ENCODE measurements around the gene PFN4. TPM values are rescaled to one million over a fixed set of nuclear protein-coding genes. Genes with fewer than 3 reads are reported as not detected.

The PFN4 gene
- total and polyA plus RNA-seq, 2 donors (not counting 1 experiment from before 2014, with no cell fraction given), result 0.26 to 0.66 TPM

DNA sequence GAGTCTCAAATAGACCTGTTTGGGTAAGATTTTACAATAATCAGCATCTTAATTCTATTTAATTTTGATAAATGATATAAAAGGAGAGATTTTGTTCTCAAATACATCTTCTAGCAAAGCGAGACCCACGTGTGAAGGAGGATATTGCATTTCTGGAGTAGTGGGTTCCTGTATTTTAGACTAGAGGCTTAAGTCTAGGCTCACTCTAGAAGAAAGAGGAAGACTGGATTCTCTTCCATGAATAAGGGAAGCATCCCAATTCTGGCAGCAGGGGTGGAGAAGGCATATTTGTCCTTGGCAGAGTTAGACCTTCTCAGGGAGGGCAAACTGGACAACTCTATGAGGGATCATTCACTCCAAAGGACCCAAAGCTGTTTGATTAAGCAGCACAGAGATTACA is 40.5 kb upstream of the PFN4 start:
- no peaks in the 10 kb centered on the region for H3K36me3 ChIP-seq (ENCODE audit: control insufficient read depth, insufficient read depth, low read length)
- no peaks in the 10 kb centered on the region for H3K4me1 ChIP-seq (ENCODE audit: control insufficient read depth, extremely low read depth, insufficient read depth, low read length)
- no peaks in the 10 kb centered on the region for H3K9me3 ChIP-seq (ENCODE audit: control insufficient read depth, insufficient read depth, low read depth, low read length)
- no peak overlapping the region for H3K4me3 ChIP-seq (replicated peaks in 1 of 4; ENCODE audit: control extremely low read depth in 1 of 4, insufficient read depth in 1 of 4, low read depth in 3 of 4, low read length in 4 of 4)
- TF ChIP-seq EZH2 (IDR thresholded peaks at IDR 0.05; ENCODE audit: low read length, missing control alignments), result no peak
- TF ChIP-seq, protein P1, sequence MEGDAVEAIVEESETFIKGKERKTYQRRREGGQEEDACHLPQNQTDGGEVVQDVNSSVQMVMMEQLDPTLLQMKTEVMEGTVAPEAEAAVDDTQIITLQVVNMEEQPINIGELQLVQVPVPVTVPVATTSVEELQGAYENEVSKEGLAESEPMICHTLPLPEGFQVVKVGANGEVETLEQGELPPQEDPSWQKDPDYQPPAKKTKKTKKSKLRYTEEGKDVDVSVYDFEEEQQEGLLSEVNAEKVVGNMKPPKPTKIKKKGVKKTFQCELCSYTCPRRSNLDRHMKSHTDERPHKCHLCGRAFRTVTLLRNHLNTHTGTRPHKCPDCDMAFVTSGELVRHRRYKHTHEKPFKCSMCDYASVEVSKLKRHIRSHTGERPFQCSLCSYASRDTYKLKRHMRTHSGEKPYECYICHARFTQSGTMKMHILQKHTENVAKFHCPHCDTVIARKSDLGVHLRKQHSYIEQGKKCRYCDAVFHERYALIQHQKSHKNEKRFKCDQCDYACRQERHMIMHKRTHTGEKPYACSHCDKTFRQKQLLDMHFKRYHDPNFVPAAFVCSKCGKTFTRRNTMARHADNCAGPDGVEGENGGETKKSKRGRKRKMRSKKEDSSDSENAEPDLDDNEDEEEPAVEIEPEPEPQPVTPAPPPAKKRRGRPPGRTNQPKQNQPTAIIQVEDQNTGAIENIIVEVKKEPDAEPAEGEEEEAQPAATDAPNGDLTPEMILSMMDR (conservative IDR thresholded peaks at IDR 0.05 in 1 of 2, IDR thresholded peaks at IDR 0.05 in 1 of 2; ENCODE audit: low read depth in 1 of 2, low read length in 2 of 2), result no peak
- H3K9ac ChIP-seq (ENCODE audit: insufficient read depth, low read length), result no peak overlapping the region
- H3K27me3 ChIP-seq (ENCODE audit: control insufficient read depth, insufficient read depth, low read length), result no peaks in the 10 kb centered on the region
- no peak overlapping the region for H2AFZ ChIP-seq (ENCODE audit: low read length)
- DNase-seq (ENCODE audit: low read depth in 2 of 2), result no peak
- H4K20me1 ChIP-seq (ENCODE audit: control insufficient read depth, extremely low read depth, insufficient read depth, low read length), result no peaks in the 10 kb centered on the region
- H3K27ac ChIP-seq (ENCODE audit: insufficient read depth, low read length), result no peak overlapping the region
- H3K4me2 ChIP-seq (ENCODE audit: extremely low read depth, insufficient read depth, low read length), result no peak overlapping the region
- H3K79me2 ChIP-seq (ENCODE audit: control insufficient read depth, insufficient read depth, low read length), result no peaks in the 10 kb centered on the region

DNA sequence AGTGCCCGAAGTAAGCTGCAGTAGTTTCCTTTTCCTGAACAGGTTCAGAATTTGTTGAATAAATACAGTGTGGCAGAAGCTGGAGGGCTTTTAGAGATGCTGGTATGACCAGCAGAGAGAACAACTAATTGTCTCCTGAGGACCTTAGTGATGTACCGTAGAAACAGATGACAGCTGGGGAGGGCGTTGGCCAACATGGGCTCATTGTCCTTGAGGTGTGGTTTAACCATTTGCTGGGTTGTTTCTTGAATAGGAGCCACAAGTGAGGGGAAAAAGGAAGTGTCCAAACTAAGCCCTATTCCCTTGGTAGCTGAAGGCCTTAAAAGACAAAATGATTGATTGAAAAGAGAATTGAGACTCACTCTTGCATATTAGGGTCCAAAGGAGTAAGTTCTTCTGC is 40.1 kb upstream of the PFN4 start:
- H3K9me3 ChIP-seq (ENCODE audit: control insufficient read depth, insufficient read depth, low read depth, low read length), result no peaks in the 10 kb centered on the region
- DNase-seq (ENCODE audit: low read depth in 2 of 2), result no peak
- no peak overlapping the region for H3K4me2 ChIP-seq (ENCODE audit: extremely low read depth, insufficient read depth, low read length)
- no peaks in the 10 kb centered on the region for H4K20me1 ChIP-seq (ENCODE audit: control insufficient read depth, extremely low read depth, insufficient read depth, low read length)
- H3K4me3 ChIP-seq (replicated peaks in 1 of 4; ENCODE audit: control extremely low read depth in 1 of 4, insufficient read depth in 1 of 4, low read depth in 3 of 4, low read length in 4 of 4), result no peak overlapping the region
- H3K4me1 ChIP-seq (ENCODE audit: control insufficient read depth, extremely low read depth, insufficient read depth, low read length), result no peaks in the 10 kb centered on the region
- H3K79me2 ChIP-seq (ENCODE audit: control insufficient read depth, insufficient read depth, low read length), result no peaks in the 10 kb centered on the region
- no peak overlapping the region for H2AFZ ChIP-seq (ENCODE audit: low read length)
- H3K27ac ChIP-seq (ENCODE audit: insufficient read depth, low read length), result no peak overlapping the region
- TF ChIP-seq, protein P1 (conservative IDR thresholded peaks at IDR 0.05 in 1 of 2, IDR thresholded peaks at IDR 0.05 in 1 of 2; ENCODE audit: low read depth in 1 of 2, low read length in 2 of 2), result no peak
- TF ChIP-seq EZH2 (IDR thresholded peaks at IDR 0.05; ENCODE audit: low read length, missing control alignments), result no peak
- no peak overlapping the region for H3K9ac ChIP-seq (ENCODE audit: insufficient read depth, low read length)
- H3K36me3 ChIP-seq (ENCODE audit: control insufficient read depth, insufficient read depth, low read length), result no peaks in the 10 kb centered on the region
- no peaks in the 10 kb centered on the region for H3K27me3 ChIP-seq (ENCODE audit: control insufficient read depth, insufficient read depth, low read length)

DNA sequence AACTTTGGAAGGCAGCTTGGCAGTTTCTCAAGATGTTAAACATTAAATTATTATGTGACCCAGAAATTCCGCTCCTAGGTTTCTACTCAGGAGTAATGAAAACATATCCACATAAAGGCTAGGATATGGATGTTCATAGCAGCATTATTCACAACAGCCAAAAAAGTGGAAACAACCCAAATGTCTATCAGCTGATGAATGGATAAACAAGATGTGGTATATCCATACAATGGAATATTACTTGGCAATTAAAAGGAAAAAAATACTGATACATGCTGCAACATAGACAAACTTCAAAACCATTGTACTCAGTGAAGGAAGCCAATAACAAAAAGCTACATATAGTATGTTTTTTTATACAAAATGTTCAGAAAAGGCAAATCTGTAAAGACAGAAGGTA is 39.4 kb upstream of the PFN4 start:
- no peak for DNase-seq (ENCODE audit: low read depth in 2 of 2)
- H3K9ac ChIP-seq (ENCODE audit: insufficient read depth, low read length), result no peak overlapping the region
- H3K4me1 ChIP-seq (ENCODE audit: control insufficient read depth, extremely low read depth, insufficient read depth, low read length), result no peaks in the 10 kb centered on the region
- no peaks in the 10 kb centered on the region for H3K27me3 ChIP-seq (ENCODE audit: control insufficient read depth, insufficient read depth, low read length)
- no peaks in the 10 kb centered on the region for H3K36me3 ChIP-seq (ENCODE audit: control insufficient read depth, insufficient read depth, low read length)
- H4K20me1 ChIP-seq (ENCODE audit: control insufficient read depth, extremely low read depth, insufficient read depth, low read length), result no peaks in the 10 kb centered on the region
- no peak for TF ChIP-seq EZH2 (IDR thresholded peaks at IDR 0.05; ENCODE audit: low read length, missing control alignments)
- TF ChIP-seq, protein P1 (conservative IDR thresholded peaks at IDR 0.05 in 1 of 2, IDR thresholded peaks at IDR 0.05 in 1 of 2; ENCODE audit: low read depth in 1 of 2, low read length in 2 of 2), result no peak
- H2AFZ ChIP-seq (ENCODE audit: low read length), result no peak overlapping the region
- H3K79me2 ChIP-seq (ENCODE audit: control insufficient read depth, insufficient read depth, low read length), result no peaks in the 10 kb centered on the region
- H3K4me3 ChIP-seq (replicated peaks in 1 of 4; ENCODE audit: control extremely low read depth in 1 of 4, insufficient read depth in 1 of 4, low read depth in 3 of 4, low read length in 4 of 4), result no peak overlapping the region
- no peak overlapping the region for H3K4me2 ChIP-seq (ENCODE audit: extremely low read depth, insufficient read depth, low read length)
- no peaks in the 10 kb centered on the region for H3K9me3 ChIP-seq (ENCODE audit: control insufficient read depth, insufficient read depth, low read depth, low read length)
- H3K27ac ChIP-seq (ENCODE audit: insufficient read depth, low read length), result no peak overlapping the region
